ENCODE measurements around the gene FAM241A. TPM values are rescaled to one million over a fixed set of nuclear protein-coding genes. Genes with fewer than 3 reads are reported as not detected.
"Not testable (repeated sequence)": the region's sequence is repeated elsewhere in the genome, so short reads cannot be mapped to it uniquely, and the experiment has no call there.

The FAM241A gene
- total RNA-seq, 2 donors from 2014 or later: 2.0 to 2.6 TPM

DNA sequence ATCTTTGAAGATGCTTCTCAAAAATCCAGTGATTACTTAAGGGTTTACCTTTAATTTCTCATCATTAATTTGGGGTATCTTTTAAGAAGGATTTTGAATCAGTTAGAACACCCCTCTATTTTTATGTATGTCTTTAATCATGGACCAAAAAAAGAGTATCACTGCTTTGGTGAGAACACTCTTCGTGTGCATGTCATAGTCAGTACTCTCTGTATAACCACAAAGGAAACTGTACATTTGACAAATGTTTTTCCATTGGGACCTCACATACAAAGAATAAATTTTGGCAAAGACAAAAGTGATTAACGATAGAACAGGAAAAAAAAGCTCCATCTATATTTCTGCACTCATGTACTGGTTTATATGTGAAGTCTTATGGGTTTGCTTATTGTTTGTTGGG, 31.3 kb downstream of the FAM241A start:
- 56 to 69% methylated on average over 2 of the region's 2 CpGs for WGBS, 2 donors
- TF ChIP-seq POLR2A (IDR thresholded peaks at IDR 0.05): no peak
- TF ChIP-seq, protein P1, sequence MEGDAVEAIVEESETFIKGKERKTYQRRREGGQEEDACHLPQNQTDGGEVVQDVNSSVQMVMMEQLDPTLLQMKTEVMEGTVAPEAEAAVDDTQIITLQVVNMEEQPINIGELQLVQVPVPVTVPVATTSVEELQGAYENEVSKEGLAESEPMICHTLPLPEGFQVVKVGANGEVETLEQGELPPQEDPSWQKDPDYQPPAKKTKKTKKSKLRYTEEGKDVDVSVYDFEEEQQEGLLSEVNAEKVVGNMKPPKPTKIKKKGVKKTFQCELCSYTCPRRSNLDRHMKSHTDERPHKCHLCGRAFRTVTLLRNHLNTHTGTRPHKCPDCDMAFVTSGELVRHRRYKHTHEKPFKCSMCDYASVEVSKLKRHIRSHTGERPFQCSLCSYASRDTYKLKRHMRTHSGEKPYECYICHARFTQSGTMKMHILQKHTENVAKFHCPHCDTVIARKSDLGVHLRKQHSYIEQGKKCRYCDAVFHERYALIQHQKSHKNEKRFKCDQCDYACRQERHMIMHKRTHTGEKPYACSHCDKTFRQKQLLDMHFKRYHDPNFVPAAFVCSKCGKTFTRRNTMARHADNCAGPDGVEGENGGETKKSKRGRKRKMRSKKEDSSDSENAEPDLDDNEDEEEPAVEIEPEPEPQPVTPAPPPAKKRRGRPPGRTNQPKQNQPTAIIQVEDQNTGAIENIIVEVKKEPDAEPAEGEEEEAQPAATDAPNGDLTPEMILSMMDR (IDR thresholded peaks at IDR 0.05): no peak
- intact Hi-C loops (cut with DNase I): no loop called here

DNA sequence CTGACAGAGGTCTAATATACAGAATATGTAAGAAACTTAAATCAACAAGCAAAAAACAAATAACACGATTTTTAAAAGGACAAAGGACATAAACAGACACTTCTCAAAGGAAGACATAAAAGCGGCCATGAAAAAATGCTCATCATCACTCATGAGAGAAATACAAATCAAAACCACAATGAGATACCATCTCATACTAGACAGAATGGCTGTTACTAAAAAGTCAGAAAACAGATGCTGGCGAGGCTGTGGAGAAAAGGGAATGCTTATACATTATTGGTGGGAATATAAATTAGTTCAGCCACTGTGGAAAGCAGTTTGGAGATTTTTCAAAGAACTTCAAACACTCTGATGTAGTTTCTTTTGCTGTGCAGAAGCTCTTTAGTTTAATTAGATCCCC, 33.5 kb downstream of the FAM241A start:
- H3K27ac ChIP-seq; H3K4me3 ChIP-seq; H3K9me3 ChIP-seq; ATAC-seq; H3K27me3 ChIP-seq; H3K4me1 ChIP-seq; H3K36me3 ChIP-seq (replicated peaks in 1 of 2; ENCODE audit: insufficient read depth in 1 of 2, low read depth in 2 of 2); intact Hi-C loops (cut with DNase I); DNase-seq: not testable (repeated sequence)
- 88 to 91% methylated on average over 3 of the region's 3 CpGs for WGBS, 2 donors

More for the DNA sequence above, 31.3 kb downstream of the FAM241A start:
- no peak overlapping the region for H3K27ac ChIP-seq
- H3K4me3 ChIP-seq: no peak overlapping the region
- H3K4me1 ChIP-seq: no peaks in the 10 kb centered on the region
- ATAC-seq: no peak
- H3K27me3 ChIP-seq: no peaks in the 10 kb centered on the region
- no peaks in the 10 kb centered on the region for H3K36me3 ChIP-seq (replicated peaks in 1 of 2; ENCODE audit: insufficient read depth in 1 of 2, low read depth in 2 of 2)
- DNase-seq: no peak
- no peaks in the 10 kb centered on the region for H3K9me3 ChIP-seq

DNA sequence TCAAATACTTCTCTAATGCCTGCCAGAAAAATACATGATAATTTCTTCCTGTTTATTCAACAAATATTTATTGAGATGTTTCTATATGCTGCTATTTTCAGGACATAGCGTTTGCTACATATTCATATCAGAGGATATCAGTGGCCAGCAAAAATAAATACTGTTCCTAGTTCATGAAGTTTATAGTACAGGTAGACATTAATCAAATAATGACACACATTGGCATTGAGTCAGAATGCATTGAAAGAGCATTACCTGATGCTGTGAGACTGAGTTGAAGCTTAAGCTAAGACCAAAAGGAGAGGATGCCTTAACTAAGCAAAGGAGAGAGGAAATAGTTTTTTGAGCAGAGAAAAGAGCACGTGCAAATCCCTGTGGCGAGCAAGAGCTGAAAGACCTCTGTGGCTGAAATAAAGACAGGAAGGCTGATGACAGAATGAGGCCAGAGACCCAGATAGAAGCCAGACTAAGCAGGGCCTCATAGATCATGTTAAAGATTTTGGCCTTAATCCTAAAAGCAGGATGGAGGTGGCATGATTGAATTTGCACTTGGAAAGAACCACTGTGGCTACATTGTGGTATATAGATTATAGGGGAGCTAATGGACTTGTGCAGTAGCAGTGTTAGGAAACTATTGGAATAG, 36.2 kb downstream of the FAM241A start:
- intact Hi-C loops (cut with DNase I): no loop called here
- 61 to 78% methylated on average over 3 of the region's 3 CpGs for WGBS, 2 donors

DNA sequence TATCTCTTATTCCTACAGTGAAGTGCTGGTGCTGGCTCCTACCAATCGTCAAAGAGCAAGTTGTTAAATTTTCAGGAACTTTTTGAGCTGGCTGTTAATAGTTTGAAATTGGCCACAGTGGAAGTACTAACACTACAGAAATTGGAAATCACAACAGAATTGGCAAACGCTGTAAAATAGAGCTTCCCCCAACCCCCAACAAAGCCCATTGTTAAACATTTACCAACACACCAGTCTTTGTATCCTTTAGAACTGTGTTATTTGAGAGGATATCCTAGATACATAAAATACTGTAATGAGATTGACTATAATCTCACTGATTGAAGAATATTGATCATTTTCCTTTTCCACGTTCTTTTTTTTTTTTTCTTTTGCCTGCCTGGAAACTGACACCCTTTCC, 37.4 kb downstream of the FAM241A start:
- WGBS, 2 donors: 45 to 50% methylated on average over 3 of the region's 3 CpGs
- Histone ChIP-seq H3K9me3 (no peaks in the 10 kb centered on the region), H3K27me3 (no peaks in the 10 kb centered on the region), H3K36me3 (replicated peaks in 1 of 2; ENCODE audit: insufficient read depth in 1 of 2, low read depth in 2 of 2) (no peaks in the 10 kb centered on the region), H3K4me1 (no peaks in the 10 kb centered on the region), H3K4me3 (no peak overlapping the region), H3K27ac (no peak overlapping the region)
- no peak for ATAC-seq
- DNase-seq: no peak
- intact Hi-C loops (cut with DNase I): no loop called here
- TF ChIP-seq, protein P1 (IDR thresholded peaks at IDR 0.05): no peak
- TF ChIP-seq POLR2A (IDR thresholded peaks at IDR 0.05): no peak

More for the DNA sequence above, 36.2 kb downstream of the FAM241A start:
- no peak for ATAC-seq
- DNase-seq: no peak
- Histone ChIP-seq H3K27me3 (no peaks in the 10 kb centered on the region), H3K4me3 (no peak overlapping the region), H3K9me3 (no peaks in the 10 kb centered on the region), H3K36me3 (replicated peaks in 1 of 2; ENCODE audit: insufficient read depth in 1 of 2, low read depth in 2 of 2) (no peaks in the 10 kb centered on the region), H3K4me1 (no peaks in the 10 kb centered on the region), H3K27ac (no peak overlapping the region)
- no peak for TF ChIP-seq POLR2A (IDR thresholded peaks at IDR 0.05)
- TF ChIP-seq, protein P1 (IDR thresholded peaks at IDR 0.05): no peak

DNA sequence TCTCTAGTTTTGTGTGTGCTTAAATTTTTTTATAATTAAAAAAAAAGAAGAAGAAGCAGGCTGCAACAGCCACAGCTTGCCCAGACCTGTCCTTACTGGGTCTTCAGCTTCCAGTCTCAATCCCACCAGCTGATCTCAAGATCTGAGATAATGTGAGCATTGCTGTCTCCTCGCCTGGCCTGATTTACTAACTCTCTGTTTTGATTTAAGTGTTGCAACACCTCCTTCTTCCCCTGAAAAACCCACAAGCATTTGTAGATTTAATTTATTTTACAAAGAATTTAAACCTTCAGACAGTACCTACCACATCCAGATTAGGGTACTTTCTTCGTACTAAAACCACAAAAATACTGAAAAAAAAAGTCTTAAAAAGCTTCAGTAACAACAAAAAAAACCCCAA, 38.0 kb downstream of the FAM241A start:
- 72 to 91% methylated on average over 2 of the region's 2 CpGs for WGBS, 2 donors
- TF ChIP-seq, protein P1 (IDR thresholded peaks at IDR 0.05): no peak
- TF ChIP-seq POLR2A (IDR thresholded peaks at IDR 0.05): no peak
- no peak for DNase-seq
- Histone ChIP-seq H3K36me3 (replicated peaks in 1 of 2; ENCODE audit: insufficient read depth in 1 of 2, low read depth in 2 of 2) (no peaks in the 10 kb centered on the region), H3K27me3 (no peaks in the 10 kb centered on the region), H3K4me1 (no peaks in the 10 kb centered on the region), H3K27ac (no peak overlapping the region), H3K9me3 (no peaks in the 10 kb centered on the region), H3K4me3 (no peak overlapping the region)
- intact Hi-C loops (cut with DNase I): no loop called here
- ATAC-seq: no peak

All from body of pancreas (tissue), 4 donors.